ENCODE data around the gene MEI1.

MEI1 gene

DNA sequence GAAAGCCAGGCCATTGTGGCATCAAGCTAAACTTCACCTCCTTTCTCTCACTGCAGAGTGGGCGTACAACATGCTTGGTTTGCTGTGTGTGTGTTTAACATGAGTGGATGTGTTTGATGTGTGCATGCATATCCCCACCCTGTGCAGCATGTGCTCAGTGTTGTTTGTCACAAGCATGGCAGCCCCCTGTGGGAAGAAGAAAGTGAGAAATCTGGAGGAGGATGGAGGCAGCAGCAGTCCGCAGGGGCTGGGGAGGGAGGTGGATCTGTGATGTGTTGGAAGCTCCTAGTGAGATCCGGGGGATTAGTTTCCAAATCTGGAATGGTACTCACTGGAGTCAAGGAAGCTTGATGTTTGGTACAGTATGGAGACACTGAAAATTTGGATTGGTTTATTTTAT lies 77.1 kb downstream of the MEI1 start:
- no peak overlapping the region for H3K27ac ChIP-seq
- TF ChIP-seq, protein P1, sequence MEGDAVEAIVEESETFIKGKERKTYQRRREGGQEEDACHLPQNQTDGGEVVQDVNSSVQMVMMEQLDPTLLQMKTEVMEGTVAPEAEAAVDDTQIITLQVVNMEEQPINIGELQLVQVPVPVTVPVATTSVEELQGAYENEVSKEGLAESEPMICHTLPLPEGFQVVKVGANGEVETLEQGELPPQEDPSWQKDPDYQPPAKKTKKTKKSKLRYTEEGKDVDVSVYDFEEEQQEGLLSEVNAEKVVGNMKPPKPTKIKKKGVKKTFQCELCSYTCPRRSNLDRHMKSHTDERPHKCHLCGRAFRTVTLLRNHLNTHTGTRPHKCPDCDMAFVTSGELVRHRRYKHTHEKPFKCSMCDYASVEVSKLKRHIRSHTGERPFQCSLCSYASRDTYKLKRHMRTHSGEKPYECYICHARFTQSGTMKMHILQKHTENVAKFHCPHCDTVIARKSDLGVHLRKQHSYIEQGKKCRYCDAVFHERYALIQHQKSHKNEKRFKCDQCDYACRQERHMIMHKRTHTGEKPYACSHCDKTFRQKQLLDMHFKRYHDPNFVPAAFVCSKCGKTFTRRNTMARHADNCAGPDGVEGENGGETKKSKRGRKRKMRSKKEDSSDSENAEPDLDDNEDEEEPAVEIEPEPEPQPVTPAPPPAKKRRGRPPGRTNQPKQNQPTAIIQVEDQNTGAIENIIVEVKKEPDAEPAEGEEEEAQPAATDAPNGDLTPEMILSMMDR (conservative IDR thresholded peaks at IDR 0.05) = no peak

- TF ChIP-seq, protein P1 (conservative IDR thresholded peaks at IDR 0.05) = no peak
- H3K27ac ChIP-seq = no peak overlapping the region
Observed at GRCh38 chr22:41777749-41778425, 78.6 kb downstream of the MEI1 start.

GRCh38 chr22:41779929-41780505 lies 80.7 kb downstream of the MEI1 start:
- TF ChIP-seq, protein P1 (conservative IDR thresholded peaks at IDR 0.05) = no peak
- no peak overlapping the region for H3K27ac ChIP-seq

- H3K27ac ChIP-seq = no peak overlapping the region
- TF ChIP-seq, protein P1 (conservative IDR thresholded peaks at IDR 0.05) = no peak
Observed at GRCh38 chr22:41780746-41781505, 81.6 kb downstream of the MEI1 start.

DNA sequence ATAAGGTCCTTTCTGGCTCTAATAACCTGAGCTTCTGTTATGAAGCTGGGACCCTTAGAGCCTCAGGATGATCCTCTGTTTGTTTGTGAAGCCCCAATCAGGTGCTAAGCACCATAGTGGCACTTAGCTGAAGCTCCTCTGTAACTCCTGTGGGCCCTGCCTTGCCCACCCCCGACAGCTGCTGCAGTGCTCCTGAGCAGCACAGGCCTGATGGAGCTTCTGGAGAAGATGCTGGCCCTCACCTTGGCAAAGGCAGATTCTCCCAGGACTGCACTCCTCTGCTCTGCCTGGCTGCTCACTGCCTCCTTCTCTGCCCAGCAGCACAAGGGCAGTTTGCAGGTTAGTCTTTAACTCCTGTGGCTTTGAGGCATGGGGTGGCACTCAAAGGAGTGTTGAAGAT lies 82.2 kb downstream of the MEI1 start:
- no peak overlapping the region for H3K27ac ChIP-seq
- TF ChIP-seq, protein P1 (conservative IDR thresholded peaks at IDR 0.05) = no peak

- TF ChIP-seq, protein P1 (conservative IDR thresholded peaks at IDR 0.05) = no peak
- H3K27ac ChIP-seq = no peak overlapping the region
Observed at GRCh38 chr22:41782316-41782715, 83.0 kb downstream of the MEI1 start.

GRCh38 chr22:41782751-41783150 lies 83.4 kb downstream of the MEI1 start:
- TF ChIP-seq, protein P1 (conservative IDR thresholded peaks at IDR 0.05) = no peak
- H3K27ac ChIP-seq = no peak overlapping the region

Measured in VCaP (cell line).